Fibroblast of skin of left quadriceps (primary cell): ENCODE measurements around the gene APAF1.

ENCODE experiments used
- DNase-seq, 2 experiments: peaks; one replicate each; pipeline ENCODE4 v3.0.0-alpha.2; 2013; ENCODE audit warnings: low read depth in 2 of 2

APAF1 gene

DNA sequence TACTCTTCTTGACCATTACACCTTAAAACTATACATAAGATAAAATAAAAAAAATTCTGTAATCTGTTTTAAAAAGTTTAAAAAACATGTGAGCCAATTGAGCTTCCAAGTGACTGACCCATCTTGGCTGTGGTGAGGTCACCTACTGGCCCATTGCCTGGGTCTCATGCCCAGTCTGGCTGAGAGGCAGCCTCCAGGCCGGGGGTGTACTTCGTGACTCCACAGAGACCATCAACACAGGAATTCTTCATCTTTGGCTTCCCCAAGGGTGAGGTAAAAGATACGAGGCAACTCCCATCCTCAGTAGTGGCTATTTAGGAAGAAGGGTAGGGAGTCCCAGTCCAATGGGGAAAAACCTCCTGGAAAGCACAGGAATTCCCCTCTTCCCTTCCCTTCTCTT, 113.2 kb downstream of the APAF1 start:
- no peak for DNase-seq

DNA sequence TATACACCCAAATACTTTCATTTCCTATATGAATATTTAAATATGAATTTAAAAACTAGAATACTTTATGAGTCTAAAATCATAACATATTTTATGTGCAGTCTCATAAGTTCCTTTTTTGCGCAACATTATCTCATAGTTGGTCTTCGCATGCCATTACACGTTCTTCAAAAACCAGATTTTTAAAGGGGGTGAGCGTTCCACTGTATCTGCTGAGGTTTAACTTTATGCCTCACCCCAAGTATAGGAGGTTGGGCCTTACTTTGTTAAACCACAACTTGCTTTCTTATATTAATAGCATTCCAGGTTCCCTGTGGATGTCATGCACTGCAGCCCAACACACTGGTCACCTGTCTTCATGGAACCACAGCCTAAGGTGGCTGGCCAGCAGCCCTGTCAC, 118.6 kb downstream of the APAF1 start:
- DNase-seq: no peak

DNA sequence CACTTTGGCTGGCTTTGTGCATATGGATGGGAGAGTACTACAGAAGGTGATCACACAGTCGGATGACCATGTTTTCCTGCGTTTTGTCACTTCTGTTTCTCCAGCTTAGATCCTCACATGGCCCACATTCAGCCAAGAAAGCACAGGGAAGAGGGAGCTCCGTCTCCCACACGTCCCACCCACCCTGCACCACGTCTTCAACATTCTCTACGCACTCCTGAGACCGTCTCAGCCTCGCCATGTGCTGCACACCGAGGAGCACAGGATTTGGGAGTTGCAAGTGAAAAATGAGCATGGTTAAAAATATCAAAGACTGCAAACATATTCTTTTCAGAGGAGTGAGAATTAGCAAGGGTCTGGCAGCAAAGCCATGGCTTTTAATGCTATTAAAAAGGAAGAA, 122.2 kb downstream of the APAF1 start:
- no peak for DNase-seq

DNA sequence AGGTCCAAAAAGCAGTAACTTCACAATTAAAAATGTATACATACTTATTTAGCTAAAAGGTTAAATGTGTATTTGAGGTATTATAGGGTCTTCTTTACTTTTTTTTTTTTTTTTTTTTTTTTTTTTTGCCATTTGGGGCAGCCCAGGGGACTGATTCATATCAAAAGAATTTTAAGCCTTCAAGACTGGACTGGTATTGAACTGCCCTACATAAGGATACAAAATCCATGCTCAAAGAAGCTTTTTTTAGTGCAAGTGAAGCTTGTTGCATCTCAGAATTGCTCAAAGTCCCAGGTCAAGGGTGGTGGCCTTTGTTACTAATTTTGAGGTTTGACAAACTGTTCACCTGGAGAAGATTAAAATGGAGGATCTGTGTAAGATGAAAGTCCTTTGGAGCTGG, 124.0 kb downstream of the APAF1 start:
- no peak for DNase-seq

DNA sequence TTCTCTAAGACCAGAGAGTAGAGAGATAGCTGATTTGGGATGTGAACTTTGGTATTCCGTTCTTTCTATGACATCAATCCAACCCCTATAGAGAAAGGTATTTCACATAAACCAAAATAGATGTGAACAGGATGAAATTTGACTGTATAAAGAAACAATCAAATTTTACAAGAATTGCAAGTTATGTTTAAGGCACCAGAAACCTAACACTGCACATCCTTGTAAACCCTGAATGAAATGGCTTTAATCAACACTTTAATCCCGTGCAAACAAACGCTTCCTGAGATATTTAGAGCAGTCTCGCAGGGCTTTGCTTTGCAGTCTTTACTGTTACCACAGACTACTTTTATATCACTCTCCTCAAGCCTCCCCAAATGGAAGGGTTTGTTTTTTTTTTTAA, 125.1 kb downstream of the APAF1 start:
- no peak for DNase-seq

DNA sequence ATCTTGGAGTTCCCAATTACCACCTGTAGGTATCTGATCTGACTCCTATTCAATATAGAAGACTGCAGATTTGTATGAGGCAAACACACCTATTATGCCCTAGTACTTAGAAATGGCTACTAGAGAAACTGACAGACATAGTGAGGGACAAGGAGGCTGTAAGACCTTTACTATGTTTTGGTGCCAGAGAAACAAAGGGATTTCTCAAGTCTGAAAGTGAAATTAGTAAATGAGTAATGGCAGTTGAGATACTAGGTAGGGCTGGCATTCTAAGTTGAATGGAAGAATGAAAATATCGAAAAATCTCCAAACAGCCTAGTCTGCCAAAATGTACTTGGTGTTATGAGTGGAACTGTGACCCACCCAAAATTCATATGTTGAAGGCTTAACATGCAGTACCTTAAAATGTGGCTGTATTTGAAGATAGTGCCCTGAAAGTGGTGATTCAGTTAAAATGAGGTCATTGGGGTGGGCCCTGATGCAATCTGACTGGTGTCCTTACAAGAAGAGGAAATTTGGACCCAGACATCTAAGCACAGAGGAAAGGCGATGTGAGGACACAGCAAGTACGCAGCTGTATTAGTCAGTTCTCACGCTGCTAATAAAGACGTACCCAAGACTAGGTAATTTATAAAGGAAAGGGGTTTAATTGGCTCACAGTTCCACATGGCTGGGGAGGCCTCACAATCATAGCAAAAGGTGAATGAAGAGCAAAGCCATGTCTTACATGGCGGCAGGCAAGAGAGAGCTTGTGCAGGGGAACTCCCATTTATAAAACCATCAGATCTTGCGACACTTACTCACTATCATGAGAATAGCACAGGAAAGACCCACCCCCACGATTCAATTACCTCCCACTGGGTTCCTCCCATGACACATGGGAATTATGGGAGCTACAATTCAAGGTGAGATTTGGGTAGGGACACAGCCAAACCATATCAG, 127.0 kb downstream of the APAF1 start:
- no peak for DNase-seq

DNA sequence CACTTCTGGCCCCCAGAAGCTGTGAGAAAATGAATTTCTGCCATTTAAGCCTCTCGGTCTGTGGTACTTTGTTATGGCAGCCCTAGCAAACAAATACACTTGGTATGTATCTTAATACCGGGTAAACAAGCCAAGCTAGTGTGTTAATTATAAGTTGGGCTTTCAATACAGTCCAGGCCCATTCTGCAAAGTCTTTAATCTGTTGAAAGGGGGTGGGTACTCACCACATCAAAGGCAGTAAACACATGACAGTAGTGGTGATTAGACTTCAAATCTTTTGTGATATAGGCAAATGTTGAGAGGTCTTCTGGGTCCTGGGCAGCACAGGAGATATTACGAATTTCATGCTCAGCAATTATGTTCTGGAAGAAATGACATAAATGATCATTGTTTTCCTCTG, 127.7 kb downstream of the APAF1 start:
- no peak for DNase-seq

DNA sequence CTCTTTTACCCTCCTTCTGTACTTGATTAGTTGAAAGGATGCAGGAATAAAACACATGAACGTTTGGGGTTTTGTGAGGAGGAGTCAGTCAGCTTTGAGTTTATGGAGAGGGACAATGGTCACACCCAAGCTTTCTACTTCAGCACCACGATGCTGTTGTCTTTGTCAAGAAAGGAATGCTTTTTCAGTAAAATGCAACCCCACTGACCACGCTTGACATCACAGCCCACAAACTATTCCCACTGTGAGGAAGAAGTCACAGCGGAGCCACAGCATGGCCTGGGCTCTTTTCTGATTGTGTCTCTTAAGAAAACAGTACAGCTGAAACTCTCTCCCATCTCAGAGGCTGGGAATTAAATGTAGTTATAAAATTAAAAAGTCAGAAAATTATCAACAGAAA, 135.2 kb downstream of the APAF1 start:
- no peak for DNase-seq

DNA sequence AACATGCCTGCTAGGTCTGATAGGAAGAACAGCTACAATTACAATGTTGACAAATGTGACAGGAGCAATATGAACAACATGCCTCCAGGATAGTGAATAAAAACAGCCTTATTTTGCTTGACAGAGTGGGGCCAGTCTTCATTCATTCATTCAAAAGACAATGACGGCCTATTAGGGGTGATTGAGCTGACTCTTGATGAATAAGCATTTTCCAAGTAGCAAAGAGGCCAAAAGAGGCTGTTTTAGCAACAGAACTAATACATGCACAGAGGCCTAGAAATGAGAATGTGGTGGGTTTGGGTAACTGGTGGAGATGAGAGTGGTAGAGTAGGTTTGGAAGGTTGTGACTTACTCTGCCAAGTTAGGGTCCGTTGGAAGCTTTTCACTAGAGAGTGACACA, 138.3 kb downstream of the APAF1 start:
- no peak for DNase-seq
